GM19468 (cell line): ENCODE data around the gene WIPF2.

ENCODE experiments used
- ATAC-seq: cut with Tn5 transposase; IDR thresholded peaks from one replicate; pipeline ENCODE4 v1.9.1; 2021; ENCODE audit warnings: mild to moderate bottlenecking, moderate library complexity, moderate number of reproducible peaks; ENCODE audit not compliant: unreplicated experiment; ENCODE audit errors: extremely low read depth

Gene WIPF2, protein sequence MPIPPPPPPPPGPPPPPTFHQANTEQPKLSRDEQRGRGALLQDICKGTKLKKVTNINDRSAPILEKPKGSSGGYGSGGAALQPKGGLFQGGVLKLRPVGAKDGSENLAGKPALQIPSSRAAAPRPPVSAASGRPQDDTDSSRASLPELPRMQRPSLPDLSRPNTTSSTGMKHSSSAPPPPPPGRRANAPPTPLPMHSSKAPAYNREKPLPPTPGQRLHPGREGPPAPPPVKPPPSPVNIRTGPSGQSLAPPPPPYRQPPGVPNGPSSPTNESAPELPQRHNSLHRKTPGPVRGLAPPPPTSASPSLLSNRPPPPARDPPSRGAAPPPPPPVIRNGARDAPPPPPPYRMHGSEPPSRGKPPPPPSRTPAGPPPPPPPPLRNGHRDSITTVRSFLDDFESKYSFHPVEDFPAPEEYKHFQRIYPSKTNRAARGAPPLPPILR

GRCh38 chr17:40218740-40219593, at the start of gene WIPF2:
Gene WIPF2 (plus strand): TSS chr17:40219304. CDS start chr17:40256460, 37,156 bp downstream.
- peak; percentile 51 for ATAC-seq

- no peak for ATAC-seq
These were observed 48.8 kb upstream of the WIPF2 start for GRCh38 chr17:40170325-40170724.

GRCh38 chr17:40171750-40172149, 47.4 kb upstream of the WIPF2 start:
- ATAC-seq, result no peak

DNA sequence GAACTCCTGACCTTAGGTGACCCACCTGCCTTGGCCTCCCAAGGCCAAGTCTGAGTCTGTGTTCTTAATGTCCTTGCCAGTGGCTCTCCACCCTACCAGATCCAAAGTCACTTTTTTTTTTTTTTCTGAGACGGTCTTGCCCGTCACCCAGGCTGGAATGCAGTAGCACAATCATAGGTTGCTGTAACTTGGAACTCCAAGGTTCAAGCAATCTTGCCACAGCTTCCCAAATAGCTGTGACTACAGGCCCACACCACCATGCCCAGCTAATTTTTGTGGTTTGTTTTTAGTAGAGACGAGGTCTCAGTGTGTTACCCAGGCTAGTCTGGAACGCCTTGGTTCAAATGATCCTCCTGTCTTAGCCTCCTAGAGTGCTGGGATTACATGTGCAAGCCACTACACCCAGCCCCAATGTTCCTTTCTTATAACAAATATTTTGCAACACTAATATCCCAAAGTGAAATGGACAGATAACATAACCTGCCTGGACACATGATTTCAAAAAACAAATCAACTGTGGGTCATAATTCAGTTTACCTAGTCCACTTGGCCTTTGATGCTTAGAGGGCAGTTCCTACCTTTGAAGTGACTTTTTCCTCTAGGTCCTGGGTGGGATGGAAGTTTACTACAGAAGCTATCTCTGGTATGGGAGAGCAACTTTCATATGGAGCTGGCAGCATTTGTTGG, 45.9 kb upstream of the WIPF2 start:
- ATAC-seq, result no peak

- no peak for ATAC-seq
These were observed 45.3 kb upstream of the WIPF2 start for GRCh38 chr17:40173778-40174135.

- ATAC-seq, result no peak
These were observed 44.6 kb upstream of the WIPF2 start for GRCh38 chr17:40174514-40174913.

DNA sequence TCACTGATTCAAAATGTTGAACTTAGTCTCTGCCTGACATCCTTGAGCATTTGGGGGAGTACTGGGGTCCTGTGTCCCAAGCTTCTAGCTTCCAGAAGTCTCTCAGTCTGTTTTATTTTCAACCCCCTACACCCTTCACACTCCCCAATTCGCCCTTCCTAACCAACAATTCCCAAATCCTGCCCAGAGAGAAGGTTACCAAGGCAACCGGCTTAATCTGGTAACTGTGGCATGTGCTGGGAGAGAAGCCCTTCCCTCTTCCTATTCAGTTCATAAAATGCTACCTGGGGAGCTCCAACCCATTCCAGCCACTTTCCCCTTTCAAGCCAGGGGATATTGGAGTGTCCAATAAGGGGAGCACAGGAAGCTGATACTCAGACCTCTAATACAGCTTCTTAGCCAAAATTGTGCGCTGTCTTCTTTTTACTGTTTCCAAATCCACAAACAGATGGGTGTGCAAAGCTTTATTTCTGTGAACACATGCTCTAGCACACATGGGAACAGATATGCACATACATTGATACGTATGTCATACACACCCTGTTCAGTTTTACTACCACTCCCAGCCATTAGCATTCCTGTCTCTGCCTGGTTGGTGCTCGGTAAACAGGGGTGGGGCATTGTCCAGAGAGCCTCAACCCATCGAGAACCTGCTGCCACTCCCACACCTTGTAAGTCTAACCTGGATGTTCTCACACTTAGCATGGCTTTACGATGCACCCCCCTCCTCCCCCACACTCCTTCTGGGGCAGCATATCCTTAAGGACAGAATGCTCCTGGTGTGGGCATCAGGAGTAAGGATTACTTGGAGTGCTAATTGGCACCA, 43.0 kb upstream of the WIPF2 start:
- no peak for ATAC-seq

- ATAC-seq, result no peak
These were observed 42.4 kb upstream of the WIPF2 start for GRCh38 chr17:40176754-40177110.

GRCh38 chr17:40177275-40177874, 41.7 kb upstream of the WIPF2 start, which contains the start of gene RAPGEFL1:
Gene RAPGEFL1 (plus strand): TSS chr17:40177470. CDS start chr17:40177862, 392 bp downstream.
- no peak for ATAC-seq

GRCh38 chr17:40178021-40178601, 41.0 kb upstream of the WIPF2 start:
- ATAC-seq, result no peak

- no peak for ATAC-seq
These were observed 40.4 kb upstream of the WIPF2 start for GRCh38 chr17:40178660-40179059.

DNA sequence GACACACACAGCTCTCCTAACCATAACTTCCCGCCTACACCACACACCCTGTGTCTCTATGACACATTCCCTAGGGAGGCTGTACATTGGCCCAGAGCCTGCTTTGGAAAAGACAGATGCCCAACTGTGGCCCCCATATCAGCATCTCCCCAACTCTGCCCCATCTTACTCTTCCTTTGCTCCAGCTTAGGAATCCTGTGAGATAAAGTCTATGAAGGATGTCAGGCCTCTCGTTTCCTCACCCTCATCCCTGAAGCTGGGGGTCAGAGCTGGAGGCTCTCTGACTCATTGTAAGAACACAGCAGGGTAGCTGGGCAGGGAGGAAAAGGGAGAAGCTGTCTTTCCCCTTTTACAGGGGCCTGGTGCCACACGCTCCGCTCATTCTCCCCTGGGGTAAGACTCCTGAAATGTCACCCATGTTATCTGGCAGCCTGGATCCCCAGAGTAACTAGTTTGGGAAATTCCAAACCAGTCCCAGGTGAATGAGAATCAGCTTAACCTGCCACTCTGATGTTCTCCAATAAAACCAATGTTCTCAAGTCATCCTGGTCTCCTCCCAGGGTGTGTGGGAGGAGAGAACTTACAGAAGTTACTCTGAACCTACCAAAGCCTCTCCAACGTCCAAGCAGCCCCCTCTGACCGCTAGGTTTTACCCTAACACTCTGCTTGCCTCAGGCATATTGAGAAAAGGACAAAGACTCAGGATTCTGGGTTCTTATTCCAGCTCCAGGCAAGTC, 39.0 kb upstream of the WIPF2 start:
- no peak for ATAC-seq

DNA sequence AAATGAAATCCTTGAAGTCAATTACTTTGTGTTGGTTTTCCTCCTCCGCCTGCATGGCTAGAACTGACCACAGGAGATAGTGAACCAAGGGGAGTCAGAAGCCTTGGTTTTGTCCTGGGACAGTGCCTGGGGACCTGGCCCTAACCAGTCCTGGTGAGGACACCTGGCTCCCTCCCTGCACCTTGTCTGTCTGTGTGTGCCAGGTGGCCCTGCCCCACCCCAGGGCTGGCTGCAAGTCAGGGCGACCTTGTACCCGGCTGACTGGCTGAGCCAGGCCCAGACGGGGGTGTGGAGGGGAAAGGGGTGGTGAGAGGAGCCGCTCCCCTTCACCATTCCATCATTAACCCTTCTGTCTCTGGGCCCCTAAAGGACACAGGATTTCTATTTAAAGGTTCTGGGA, 38.4 kb upstream of the WIPF2 start:
- ATAC-seq, result no peak

- no peak for ATAC-seq
These were observed 37.9 kb upstream of the WIPF2 start for GRCh38 chr17:40181205-40181604.

DNA sequence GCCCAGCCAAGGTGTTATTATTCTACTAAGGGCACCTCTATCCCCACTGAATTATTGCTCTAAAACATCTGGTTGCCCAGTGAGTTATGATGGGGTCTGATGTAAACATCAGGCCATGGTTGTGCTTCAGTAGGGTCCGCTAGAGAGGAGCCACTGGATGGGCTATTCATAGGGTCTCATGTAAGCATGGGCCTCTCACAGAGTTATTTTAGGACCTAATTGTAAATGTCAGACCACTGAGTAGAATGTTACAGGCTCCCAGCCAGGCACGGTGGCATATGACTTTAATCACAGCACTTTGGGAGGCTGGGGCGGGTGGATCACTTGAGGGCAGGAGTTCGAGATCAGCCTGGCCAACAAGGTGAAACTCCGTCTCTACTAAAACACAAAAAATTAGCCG, 36.5 kb upstream of the WIPF2 start:
- no peak for ATAC-seq

GRCh38 chr17:40187238-40187637, 31.9 kb upstream of the WIPF2 start:
- ATAC-seq, result no peak

DNA sequence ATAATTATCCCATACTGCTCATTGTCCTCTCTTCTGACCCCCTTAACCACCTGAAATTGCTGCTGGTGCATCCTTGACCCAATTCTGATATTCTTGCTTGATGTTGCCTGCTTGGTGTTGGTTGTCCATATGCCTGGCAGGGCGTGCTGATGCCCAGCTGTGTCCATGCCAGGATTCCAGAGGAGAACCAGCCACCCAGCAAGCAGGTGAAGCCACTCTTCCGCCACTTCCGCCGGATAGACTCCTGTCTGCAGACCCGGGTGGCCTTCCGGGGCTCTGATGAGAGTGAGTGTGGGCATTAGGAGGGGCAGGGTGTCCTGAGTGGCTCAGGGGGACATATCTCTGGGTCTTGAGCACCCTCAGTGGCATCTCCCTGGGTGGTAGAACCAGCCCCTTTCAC, 30.4 kb upstream of the WIPF2 start:
- no peak for ATAC-seq

DNA sequence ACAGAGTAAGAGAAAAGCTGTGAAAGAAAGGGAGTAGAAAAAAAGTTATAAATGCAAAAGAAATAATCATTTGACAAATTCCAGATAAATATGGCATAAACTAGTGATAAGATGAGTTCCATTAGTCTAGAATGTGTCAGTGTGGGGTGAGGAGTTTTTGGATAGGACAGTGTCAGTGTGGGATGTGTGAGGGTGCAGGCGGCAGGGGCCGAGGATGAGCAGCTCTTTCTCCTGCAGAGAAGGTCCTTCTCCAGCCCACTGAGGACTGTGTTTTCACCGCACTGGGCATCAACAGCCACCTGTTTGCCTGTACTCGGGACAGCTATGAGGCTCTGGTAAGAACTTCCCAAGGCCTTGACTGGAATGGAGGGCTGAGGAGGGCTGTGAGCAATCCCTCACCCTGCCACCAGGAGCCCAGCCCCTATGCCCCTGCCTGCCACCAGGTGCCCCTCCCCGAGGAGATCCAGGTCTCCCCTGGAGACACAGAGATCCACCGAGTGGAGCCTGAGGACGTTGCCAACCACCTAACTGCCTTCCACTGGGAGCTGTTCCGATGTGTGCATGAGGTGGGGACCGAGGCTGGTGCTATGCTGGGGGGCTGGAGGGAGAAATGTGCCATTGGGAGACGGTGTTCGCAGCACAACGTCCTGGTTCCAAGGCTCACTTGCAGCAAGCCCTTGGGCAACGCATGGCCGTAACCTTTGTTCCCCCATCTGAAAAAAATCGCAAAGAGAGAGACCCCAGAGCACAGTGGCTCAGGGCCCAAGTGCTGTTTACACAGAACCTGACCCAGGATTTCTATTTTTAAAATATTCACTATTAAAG, 28.7 kb upstream of the WIPF2 start:
- no peak for ATAC-seq
